ENCODE results near the gene GMCL2. TPM values are rescaled to one million over a fixed set of nuclear protein-coding genes. Genes with fewer than 3 reads are reported as not detected.

Gene GMCL2
- total and polyA plus RNA-seq, 4 donors: not detected

DNA sequence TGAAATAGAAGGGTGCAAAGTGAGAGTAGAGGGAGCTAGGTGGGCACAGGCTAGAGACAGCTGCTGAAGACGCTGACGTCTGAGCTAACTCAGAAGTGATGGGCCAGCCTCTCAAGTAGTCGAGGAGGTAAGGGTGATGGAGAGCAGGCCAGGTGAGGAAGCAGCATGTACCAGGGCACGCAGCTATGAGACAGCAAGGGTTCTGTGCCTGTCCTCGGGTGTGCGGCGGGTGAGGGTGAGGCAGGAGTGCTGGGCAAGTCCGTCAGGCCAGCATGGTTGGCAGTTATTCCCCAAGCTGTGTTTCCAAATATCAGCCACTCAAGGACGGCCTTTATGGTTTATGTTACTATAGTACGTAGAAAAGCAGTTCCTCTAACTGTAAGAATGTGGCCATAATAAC, 50.2 kb downstream of the GMCL2 start:
- H3K9me3 ChIP-seq (ENCODE audit: control insufficient read depth in 4 of 4, insufficient read depth in 3 of 4, low read length in 3 of 4): no peaks in the 10 kb centered on the region
- no peaks in the 10 kb centered on the region for H3K27me3 ChIP-seq (ENCODE audit: control insufficient read depth in 3 of 3, insufficient read depth in 3 of 3, low read length in 2 of 3)
- H3K4me1 ChIP-seq (ENCODE audit: control insufficient read depth in 5 of 5, insufficient read depth in 5 of 5, low read length in 5 of 5): no peaks in the 10 kb centered on the region
- H3K4me3 ChIP-seq: no peak overlapping the region
- H3K36me3 ChIP-seq (ENCODE audit: control insufficient read depth in 4 of 4, insufficient read depth in 4 of 4, low read length in 4 of 4): peaks cover 4 to 20% (median 13%) of the 10 kb centered on the region in 4 donors
- no peak overlapping the region for H3K9ac ChIP-seq (ENCODE audit: insufficient read depth in 1 of 2, low read length in 2 of 2)
- DNase-seq (no peak), ATAC-seq (ENCODE audit: insufficient read depth, low FRiP score) (no peak)
- no peak overlapping the region for H3K27ac ChIP-seq (ENCODE audit: low read depth in 1 of 2, low read length in 1 of 2)
- TF ChIP-seq, protein P1, sequence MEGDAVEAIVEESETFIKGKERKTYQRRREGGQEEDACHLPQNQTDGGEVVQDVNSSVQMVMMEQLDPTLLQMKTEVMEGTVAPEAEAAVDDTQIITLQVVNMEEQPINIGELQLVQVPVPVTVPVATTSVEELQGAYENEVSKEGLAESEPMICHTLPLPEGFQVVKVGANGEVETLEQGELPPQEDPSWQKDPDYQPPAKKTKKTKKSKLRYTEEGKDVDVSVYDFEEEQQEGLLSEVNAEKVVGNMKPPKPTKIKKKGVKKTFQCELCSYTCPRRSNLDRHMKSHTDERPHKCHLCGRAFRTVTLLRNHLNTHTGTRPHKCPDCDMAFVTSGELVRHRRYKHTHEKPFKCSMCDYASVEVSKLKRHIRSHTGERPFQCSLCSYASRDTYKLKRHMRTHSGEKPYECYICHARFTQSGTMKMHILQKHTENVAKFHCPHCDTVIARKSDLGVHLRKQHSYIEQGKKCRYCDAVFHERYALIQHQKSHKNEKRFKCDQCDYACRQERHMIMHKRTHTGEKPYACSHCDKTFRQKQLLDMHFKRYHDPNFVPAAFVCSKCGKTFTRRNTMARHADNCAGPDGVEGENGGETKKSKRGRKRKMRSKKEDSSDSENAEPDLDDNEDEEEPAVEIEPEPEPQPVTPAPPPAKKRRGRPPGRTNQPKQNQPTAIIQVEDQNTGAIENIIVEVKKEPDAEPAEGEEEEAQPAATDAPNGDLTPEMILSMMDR (IDR thresholded peaks at IDR 0.05; ENCODE audit: control extremely low read depth, extremely low read depth): no peak
- 87 to 90% methylated on average over 10 of the region's 10 CpGs for WGBS, 2 donors

Other genes with a start within 250 kb of the GMCL2 start
- not detected for gene PROP1, start 191.1 kb downstream of the GMCL2 start, total RNA-seq
- not detected for gene PROP1, start 191.1 kb downstream of the GMCL2 start, polyA plus RNA-seq
- 10 to 100 TPM; 10.9 to 11.4 TPM for gene N4BP3, start 73.8 kb downstream of the GMCL2 start, total RNA-seq
- gene N4BP3, start 73.8 kb downstream of the GMCL2 start, polyA plus RNA-seq: 1 to 10 TPM; 6.1 to 6.3 TPM
- gene RMND5B, start 56.4 kb downstream of the GMCL2 start, total RNA-seq: 10 to 100 TPM; 24.4 to 46.1 TPM
- 10 to 100 TPM; 33.6 to 38.7 TPM for gene RMND5B, start 56.4 kb downstream of the GMCL2 start, polyA plus RNA-seq
- gene NHP2, start 33.5 kb downstream of the GMCL2 start, total RNA-seq: 100 to 1,000 TPM in 1 of 2 donors, 10 to 100 TPM in 1; 64.7 to 136 TPM
- 100 to 1,000 TPM; 127 to 199 TPM for gene NHP2, start 33.5 kb downstream of the GMCL2 start, polyA plus RNA-seq
- gene HNRNPAB, start 17.2 kb upstream of the GMCL2 start, total RNA-seq: 100 to 1,000 TPM in 1 of 2 donors, 10 to 100 TPM in 1; 35.9 to 140 TPM
- gene HNRNPAB, start 17.2 kb upstream of the GMCL2 start, polyA plus RNA-seq: 100 to 1,000 TPM; 121 to 168 TPM
- gene PHYKPL, start 45.4 kb upstream of the GMCL2 start, total RNA-seq: 100 to 1,000 TPM in 1 of 2 donors, 10 to 100 TPM in 1; 99.6 to 100 TPM
- 10 to 100 TPM; 49.7 to 52.0 TPM for gene PHYKPL, start 45.4 kb upstream of the GMCL2 start, polyA plus RNA-seq

All from lung (tissue), 12 donors.